ENCODE results near the gene CRKL. TPM values are rescaled to one million over a fixed set of nuclear protein-coding genes. Genes with fewer than 3 reads are reported as not detected.

CRKL gene
- total RNA-seq, 2 donors from 2014 or later, result 46.7 to 53.7 TPM

GRCh38 chr22:20980523-20980922, 63.3 kb downstream of the CRKL start:
- H3K27me3 ChIP-seq, result no peaks in the 10 kb centered on the region
- no peak overlapping the region for H3K27ac ChIP-seq
- H3K9me3 ChIP-seq, result peaks cover 0 to 10% of the 10 kb centered on the region in 2 donors
- no peak for DNase-seq (ENCODE audit: low spot score)
- peaks cover 0 to 41% of the 10 kb centered on the region in 2 donors for H3K4me1 ChIP-seq
- no peaks in the 10 kb centered on the region for H3K36me3 ChIP-seq
- no peak overlapping the region for H3K4me3 ChIP-seq
- TF ChIP-seq, protein P1, sequence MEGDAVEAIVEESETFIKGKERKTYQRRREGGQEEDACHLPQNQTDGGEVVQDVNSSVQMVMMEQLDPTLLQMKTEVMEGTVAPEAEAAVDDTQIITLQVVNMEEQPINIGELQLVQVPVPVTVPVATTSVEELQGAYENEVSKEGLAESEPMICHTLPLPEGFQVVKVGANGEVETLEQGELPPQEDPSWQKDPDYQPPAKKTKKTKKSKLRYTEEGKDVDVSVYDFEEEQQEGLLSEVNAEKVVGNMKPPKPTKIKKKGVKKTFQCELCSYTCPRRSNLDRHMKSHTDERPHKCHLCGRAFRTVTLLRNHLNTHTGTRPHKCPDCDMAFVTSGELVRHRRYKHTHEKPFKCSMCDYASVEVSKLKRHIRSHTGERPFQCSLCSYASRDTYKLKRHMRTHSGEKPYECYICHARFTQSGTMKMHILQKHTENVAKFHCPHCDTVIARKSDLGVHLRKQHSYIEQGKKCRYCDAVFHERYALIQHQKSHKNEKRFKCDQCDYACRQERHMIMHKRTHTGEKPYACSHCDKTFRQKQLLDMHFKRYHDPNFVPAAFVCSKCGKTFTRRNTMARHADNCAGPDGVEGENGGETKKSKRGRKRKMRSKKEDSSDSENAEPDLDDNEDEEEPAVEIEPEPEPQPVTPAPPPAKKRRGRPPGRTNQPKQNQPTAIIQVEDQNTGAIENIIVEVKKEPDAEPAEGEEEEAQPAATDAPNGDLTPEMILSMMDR (IDR thresholded peaks at IDR 0.05), result no peak

DNA sequence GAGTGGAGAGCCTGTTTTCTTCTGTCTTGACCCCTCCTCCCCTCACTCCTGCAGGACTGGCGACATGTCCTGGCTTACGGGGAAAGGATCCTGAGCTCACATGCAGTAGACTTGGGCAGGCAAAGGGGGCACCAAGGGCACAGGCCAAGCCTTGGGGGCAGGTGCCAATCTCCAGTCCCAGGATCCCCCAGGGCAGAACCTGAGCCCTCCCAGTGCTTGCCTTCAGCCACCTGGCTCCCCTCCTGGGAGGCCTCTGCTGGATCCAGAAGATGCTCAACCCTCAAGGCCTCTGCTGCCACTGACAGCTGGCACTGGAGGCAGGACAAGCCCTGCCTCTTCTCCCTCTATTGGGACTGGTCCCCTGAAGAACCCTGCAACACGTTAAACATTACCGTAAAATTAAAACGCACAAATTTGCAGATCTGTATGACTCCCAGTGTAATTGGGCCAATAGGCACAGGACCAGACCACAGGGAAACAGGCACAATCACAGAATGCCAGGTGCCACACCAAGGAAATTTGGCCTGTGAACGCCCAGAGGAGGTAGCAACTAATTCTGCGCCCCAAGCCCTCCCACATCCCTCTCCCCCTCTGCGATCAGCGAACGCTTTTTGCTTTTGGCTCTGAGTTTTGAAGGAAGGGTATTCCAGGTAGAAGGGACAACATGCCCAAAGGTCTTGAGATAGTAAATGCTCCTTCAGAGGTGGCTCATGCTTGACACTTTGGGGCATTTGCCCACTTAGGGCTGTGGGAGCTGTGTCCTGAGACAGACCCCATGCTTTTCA, 63.9 kb downstream of the CRKL start:
- TF ChIP-seq, protein P1 (IDR thresholded peaks at IDR 0.05), result no peak
- H3K27me3 ChIP-seq, result no peaks in the 10 kb centered on the region
- peak overlapping the region; percentile 93 to 95 for H3K27ac ChIP-seq
- H3K9me3 ChIP-seq, result peaks cover 0 to 10% of the 10 kb centered on the region in 2 donors
- no peak for DNase-seq (ENCODE audit: low spot score)
- H3K4me3 ChIP-seq, result peak overlapping the region; percentile 82 to 83
- peaks cover 0 to 41% of the 10 kb centered on the region in 2 donors for H3K4me1 ChIP-seq
- no peaks in the 10 kb centered on the region for H3K36me3 ChIP-seq

DNA sequence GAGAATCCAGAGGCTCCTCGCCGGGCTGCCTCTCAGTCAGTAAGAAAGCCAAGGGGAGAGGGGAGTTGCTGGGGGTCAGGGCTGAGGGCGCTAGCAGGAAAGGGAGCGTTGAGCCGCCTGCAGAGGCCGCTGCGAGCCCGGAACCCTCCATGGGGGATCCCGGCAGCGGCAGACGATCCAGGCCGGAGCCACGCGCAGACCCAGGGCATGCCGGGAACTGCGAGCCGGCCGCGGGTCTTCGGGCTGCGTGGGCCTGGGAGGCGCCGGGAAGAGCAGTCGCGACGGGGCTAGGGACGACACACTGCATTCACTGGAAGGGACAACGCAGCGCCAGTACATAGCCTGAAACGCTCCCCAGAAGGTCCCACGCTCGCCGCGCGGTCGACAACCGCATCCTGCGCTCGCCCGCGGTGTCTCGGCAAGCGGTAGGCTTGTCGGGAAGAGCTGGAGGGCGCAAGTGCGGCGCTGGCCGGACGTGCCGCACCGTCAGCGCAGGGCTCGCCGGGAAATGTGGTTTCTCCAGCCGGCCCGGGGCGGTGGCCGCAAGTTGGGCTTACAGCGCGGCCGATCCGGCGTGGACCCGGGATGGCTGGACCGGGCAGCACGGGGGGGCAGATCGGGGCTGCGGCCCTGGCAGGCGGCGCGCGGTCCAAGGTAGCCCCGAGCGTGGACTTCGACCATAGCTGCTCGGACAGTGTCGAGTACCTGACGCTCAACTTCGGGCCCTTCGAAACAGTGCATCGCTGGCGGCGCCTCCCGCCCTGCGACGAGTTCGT, 64.8 kb downstream of the CRKL start, which contains the start of gene LZTR1:
Gene LZTR1 (plus strand): TSS at position 511 of the 776 bp plus-strand sequence. CDS start 75 bp downstream, at position 586.
- H3K36me3 ChIP-seq, result peaks cover 3% of the 10 kb centered on the region
- TF ChIP-seq, protein P1 (IDR thresholded peaks at IDR 0.05), result peak; percentile 53 to 82
- peak within 1 kb of the TSS; percentile 93 to 95 for H3K27ac ChIP-seq
- H3K27me3 ChIP-seq, result no peaks in the 10 kb centered on the region
- peaks cover 0 to 41% of the 10 kb centered on the region in 2 donors for H3K4me1 ChIP-seq
- peak within 1 kb of the TSS; percentile 82 to 83 for H3K4me3 ChIP-seq
- peaks cover 0 to 10% of the 10 kb centered on the region in 2 donors for H3K9me3 ChIP-seq
- peak; percentile 81 for DNase-seq (ENCODE audit: low spot score)

DNA sequence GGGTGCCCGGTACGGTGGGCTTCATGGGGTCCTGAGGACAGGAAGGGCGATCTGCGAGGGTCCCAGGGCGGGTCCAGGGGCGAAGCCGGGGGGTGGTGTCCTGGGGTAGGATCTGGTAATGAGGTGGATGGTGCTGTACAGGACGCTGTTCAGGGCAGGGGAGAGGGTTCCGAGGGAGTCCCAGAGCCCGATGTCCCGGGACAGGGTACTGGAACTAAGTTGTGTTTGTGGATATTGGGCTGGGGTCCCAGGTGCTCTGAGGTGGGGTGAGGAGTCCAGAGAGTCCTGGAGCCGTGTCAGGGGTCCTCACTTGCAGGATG, 65.3 kb downstream of the CRKL start:
- H3K4me1 ChIP-seq, result peaks cover 0 to 41% of the 10 kb centered on the region in 2 donors
- no peaks in the 10 kb centered on the region for H3K27me3 ChIP-seq
- H3K27ac ChIP-seq, result peak overlapping the region; percentile 93 to 95
- H3K9me3 ChIP-seq, result peaks cover 0 to 10% of the 10 kb centered on the region in 2 donors
- peak overlapping the region; percentile 82 to 83 for H3K4me3 ChIP-seq
- no peak for DNase-seq (ENCODE audit: low spot score)
- H3K36me3 ChIP-seq, result peaks cover 7% of the 10 kb centered on the region
- TF ChIP-seq, protein P1 (IDR thresholded peaks at IDR 0.05), result no peak

GRCh38 chr22:20983081-20983771, 66.0 kb downstream of the CRKL start:
- H3K4me3 ChIP-seq, result peak overlapping the region; percentile 82 to 83
- H3K9me3 ChIP-seq, result peaks cover 0 to 8% of the 10 kb centered on the region in 2 donors
- peaks cover 8% of the 10 kb centered on the region for H3K36me3 ChIP-seq
- no peaks in the 10 kb centered on the region for H3K27me3 ChIP-seq
- H3K27ac ChIP-seq, result no peak overlapping the region
- TF ChIP-seq, protein P1 (IDR thresholded peaks at IDR 0.05), result no peak
- DNase-seq (ENCODE audit: low spot score), result no peak
- peaks cover 0 to 41% of the 10 kb centered on the region in 2 donors for H3K4me1 ChIP-seq

All from right atrium auricular region (tissue), 2 donors.